Measurements from ENCODE around the gene ATAT1. TPM values are rescaled to one million over a fixed set of nuclear protein-coding genes. Genes with fewer than 3 reads are reported as not detected.

The ATAT1 gene
- polyA plus RNA-seq, 1 donor from 2014 or later, result 70.4 TPM

- Histone ChIP-seq H3F3A (ENCODE audit: insufficient read depth, low read length, poor library complexity, severe bottlenecking) (no peaks in the 10 kb centered on the region), H2AFZ (ENCODE audit: low read depth, low read length) (no peak overlapping the region), H3K9me3 (ENCODE audit: low read length) (no peaks in the 10 kb centered on the region), H3K27ac (ENCODE audit: low read length) (no peak overlapping the region), H3K9ac (ENCODE audit: low read length) (no peak overlapping the region), H3K79me2 (replicated peaks; ENCODE audit: insufficient read depth, low read length) (peaks cover 33% of the 10 kb centered on the region), H3K4me2 (ENCODE audit: low read length) (no peak overlapping the region), H3K9me2 (ENCODE audit: insufficient read depth, low read length) (no peaks in the 10 kb centered on the region), H3K4me3 (ENCODE audit: low read length) (no peak overlapping the region), H4K20me1 (ENCODE audit: insufficient read depth) (no peaks in the 10 kb centered on the region), H3K36me3 (ENCODE audit: insufficient read depth, low read length) (peaks cover 14% of the 10 kb centered on the region), H3K27me3 (ENCODE audit: insufficient read depth, low read depth, low read length) (no peaks in the 10 kb centered on the region)
- TF ChIP-seq SMC3 (conservative IDR thresholded peaks at IDR 0.05; ENCODE audit: poor library complexity), result no peak
- TF ChIP-seq CTCF (IDR thresholded peaks at IDR 0.05; ENCODE audit: poor library complexity, severe bottlenecking), result no peak
- TF ChIP-seq RAD21 (conservative IDR thresholded peaks at IDR 0.05), result no peak
- no peak for TF ChIP-seq EP300 (conservative IDR thresholded peaks at IDR 0.05; ENCODE audit: poor library complexity, severe bottlenecking)
- TF ChIP-seq TAF1 (IDR thresholded peaks at IDR 0.05; ENCODE audit: low read depth), result no peak
Observed at GRCh38 chr6:30610065-30610464, 16.6 kb upstream of the ATAT1 start.

- TF ChIP-seq EP300 (conservative IDR thresholded peaks at IDR 0.05; ENCODE audit: poor library complexity, severe bottlenecking) (no peak), RAD21 (conservative IDR thresholded peaks at IDR 0.05) (no peak), SMC3 (conservative IDR thresholded peaks at IDR 0.05; ENCODE audit: poor library complexity) (no peak)
- Histone ChIP-seq H3K9me3 (ENCODE audit: low read length) (no peaks in the 10 kb centered on the region), H3K27ac (ENCODE audit: low read length) (peak overlapping the region; percentile 100), H3K79me2 (replicated peaks; ENCODE audit: insufficient read depth, low read length) (peaks cover 43% of the 10 kb centered on the region), H3K9me2 (ENCODE audit: insufficient read depth, low read length) (no peaks in the 10 kb centered on the region), H3K27me3 (ENCODE audit: insufficient read depth, low read depth, low read length) (no peaks in the 10 kb centered on the region), H3K36me3 (ENCODE audit: insufficient read depth, low read length) (peaks cover 11% of the 10 kb centered on the region), H3F3A (ENCODE audit: insufficient read depth, low read length, poor library complexity, severe bottlenecking) (peaks cover 2% of the 10 kb centered on the region), H3K4me2 (ENCODE audit: low read length) (peak overlapping the region; percentile 37), H2AFZ (ENCODE audit: low read depth, low read length) (no peak overlapping the region), H3K4me3 (ENCODE audit: low read length) (peak overlapping the region; percentile 83), H3K9ac (ENCODE audit: low read length) (peak overlapping the region; percentile 17), H4K20me1 (ENCODE audit: insufficient read depth) (no peaks in the 10 kb centered on the region)
Observed at GRCh38 chr6:30611150-30611855, 15.4 kb upstream of the ATAT1 start.

- TF ChIP-seq CTCF (IDR thresholded peaks at IDR 0.05; ENCODE audit: poor library complexity, severe bottlenecking) (no peak), TAF1 (IDR thresholded peaks at IDR 0.05; ENCODE audit: low read depth) (no peak), MXI1 (conservative IDR thresholded peaks at IDR 0.05; ENCODE audit: poor library complexity, severe bottlenecking) (no peak), SMC3 (conservative IDR thresholded peaks at IDR 0.05; ENCODE audit: poor library complexity) (no peak), POLR2AphosphoS5 (IDR thresholded peaks at IDR 0.05) (no peak), EZH2 (IDR thresholded peaks at IDR 0.05; ENCODE audit: borderline replicate concordance, insufficient read depth, low read length, poor library complexity, severe bottlenecking) (no peak), EP300 (conservative IDR thresholded peaks at IDR 0.05; ENCODE audit: poor library complexity, severe bottlenecking) (no peak), REST (IDR thresholded peaks at IDR 0.05; ENCODE audit: borderline replicate concordance) (no peak), RAD21 (conservative IDR thresholded peaks at IDR 0.05) (no peak)
- peaks cover 48% of the 10 kb centered on the region for H3K79me2 ChIP-seq (replicated peaks; ENCODE audit: insufficient read depth, low read length)
- H3K9me2 ChIP-seq (ENCODE audit: insufficient read depth, low read length), result no peaks in the 10 kb centered on the region
- H3K27ac ChIP-seq (ENCODE audit: low read length), result peak overlapping the region; percentile 100
- peak overlapping the region; percentile 37 for H3K4me2 ChIP-seq (ENCODE audit: low read length)
- H3K27me3 ChIP-seq (ENCODE audit: insufficient read depth, low read depth, low read length), result no peaks in the 10 kb centered on the region
- peaks cover 7% of the 10 kb centered on the region for H3F3A ChIP-seq (ENCODE audit: insufficient read depth, low read length, poor library complexity, severe bottlenecking)
- H3K36me3 ChIP-seq (ENCODE audit: insufficient read depth, low read length), result peaks cover 10% of the 10 kb centered on the region
- H4K20me1 ChIP-seq (ENCODE audit: insufficient read depth), result no peaks in the 10 kb centered on the region
- peak overlapping the region; percentile 17 for H3K9ac ChIP-seq (ENCODE audit: low read length)
- no peaks in the 10 kb centered on the region for H3K9me3 ChIP-seq (ENCODE audit: low read length)
- no peak overlapping the region for H2AFZ ChIP-seq (ENCODE audit: low read depth, low read length)
- peak overlapping the region; percentile 83 for H3K4me3 ChIP-seq (ENCODE audit: low read length)
Observed at GRCh38 chr6:30611856-30612194, 14.8 kb upstream of the ATAT1 start.

Measured in neural cell (in vitro differentiated cells).